ENCODE results near the gene AKAP13.

The AKAP13 gene

GRCh38 chr15:85623315-85624049, 243.1 kb downstream of the AKAP13 start:
- H3K4me3 Mint-ChIP-seq = no peak overlapping the region
- H3K4me1 Mint-ChIP-seq = peaks cover 5% of the 10 kb centered on the region
- no peaks in the 10 kb centered on the region for H3K9me3 Mint-ChIP-seq
- peaks cover 18% of the 10 kb centered on the region for H3K36me3 Mint-ChIP-seq (ENCODE audit: low read depth)
- TF ChIP-seq CTCF (IDR thresholded peaks at IDR 0.05) = no peak
- no peak for DNase-seq
- peak overlapping the region; percentile 43 for H3K27ac Mint-ChIP-seq
- H3K27me3 Mint-ChIP-seq (ENCODE audit: low read depth, poor library complexity) = no peaks in the 10 kb centered on the region

- H3K27me3 Mint-ChIP-seq (ENCODE audit: low read depth, poor library complexity) = no peaks in the 10 kb centered on the region
- H3K4me3 Mint-ChIP-seq = no peak overlapping the region
- peaks cover 12% of the 10 kb centered on the region for H3K4me1 Mint-ChIP-seq
- no peak for TF ChIP-seq CTCF (IDR thresholded peaks at IDR 0.05)
- no peak for DNase-seq
- H3K9me3 Mint-ChIP-seq = no peaks in the 10 kb centered on the region
- no peak overlapping the region for H3K27ac Mint-ChIP-seq
- peaks cover 18% of the 10 kb centered on the region for H3K36me3 Mint-ChIP-seq (ENCODE audit: low read depth)
These were observed 243.9 kb downstream of the AKAP13 start for GRCh38 chr15:85624291-85624801.

DNA sequence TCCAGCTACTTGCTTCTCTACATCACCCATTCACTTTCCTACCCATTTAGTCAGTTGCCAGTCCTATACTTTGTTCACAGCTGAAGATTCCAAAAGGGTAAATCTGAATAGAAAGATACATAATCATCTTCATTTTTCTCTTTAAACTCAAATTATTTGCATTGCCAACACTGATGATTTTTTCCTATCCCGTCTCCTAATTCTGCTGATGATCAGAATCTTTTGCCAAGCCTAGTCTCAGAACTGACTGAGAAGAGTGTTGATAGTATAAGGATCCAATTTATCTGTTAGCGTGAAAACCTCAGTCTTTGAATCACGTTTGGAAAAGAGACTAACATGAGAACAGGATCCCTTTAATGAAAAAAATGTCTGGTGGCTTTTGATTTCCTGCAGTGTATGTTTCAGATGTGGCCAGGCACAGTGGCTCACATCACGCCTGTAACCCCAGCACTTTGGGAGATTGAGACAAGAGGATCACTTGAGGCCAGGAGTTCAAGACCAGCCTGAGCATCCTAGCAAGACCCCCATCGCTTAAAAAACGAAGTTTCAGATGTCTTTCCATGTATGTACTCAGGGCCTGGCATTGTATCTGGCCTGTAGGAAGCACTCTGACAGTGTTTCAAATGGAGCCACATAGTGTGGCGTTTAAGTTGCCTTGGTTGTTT, 244.9 kb downstream of the AKAP13 start:
- no peaks in the 10 kb centered on the region for H3K27me3 Mint-ChIP-seq (ENCODE audit: low read depth, poor library complexity)
- H3K36me3 Mint-ChIP-seq (ENCODE audit: low read depth) = peaks cover 23% of the 10 kb centered on the region
- H3K4me1 Mint-ChIP-seq = peaks cover 19% of the 10 kb centered on the region
- TF ChIP-seq CTCF (IDR thresholded peaks at IDR 0.05) = no peak
- H3K9me3 Mint-ChIP-seq = no peaks in the 10 kb centered on the region
- no peak for DNase-seq
- no peak overlapping the region for H3K4me3 Mint-ChIP-seq
- H3K27ac Mint-ChIP-seq = no peak overlapping the region

DNA sequence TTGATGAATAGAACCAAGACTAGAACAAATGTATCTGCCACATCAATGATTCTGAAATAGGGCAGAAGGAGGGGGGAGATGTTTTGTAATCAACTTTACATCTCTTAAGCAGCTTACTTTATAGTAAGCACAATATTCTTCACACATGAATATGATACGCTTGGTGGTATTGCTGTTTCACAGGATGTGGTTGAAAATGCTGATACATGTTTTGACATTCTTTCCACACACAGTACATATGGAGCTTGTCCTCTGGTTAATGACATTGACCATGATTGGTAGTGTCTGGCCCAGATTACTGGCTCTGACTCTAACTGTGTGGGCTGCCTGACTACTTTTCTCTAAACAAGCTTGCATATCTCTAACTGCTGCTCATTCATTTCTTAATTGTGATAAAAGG, 245.5 kb downstream of the AKAP13 start:
- Mint-ChIP-seq H3K4me1 (peaks cover 19% of the 10 kb centered on the region), H3K27me3 (ENCODE audit: low read depth, poor library complexity) (no peaks in the 10 kb centered on the region), H3K27ac (no peak overlapping the region), H3K9me3 (no peaks in the 10 kb centered on the region), H3K36me3 (ENCODE audit: low read depth) (peaks cover 23% of the 10 kb centered on the region), H3K4me3 (no peak overlapping the region)
- TF ChIP-seq CTCF (IDR thresholded peaks at IDR 0.05) = no peak
- no peak for DNase-seq

GRCh38 chr15:85627213-85627935, 247.0 kb downstream of the AKAP13 start:
- Mint-ChIP-seq H3K9me3 (no peaks in the 10 kb centered on the region), H3K4me3 (no peak overlapping the region), H3K36me3 (ENCODE audit: low read depth) (peaks cover 23% of the 10 kb centered on the region), H3K4me1 (peaks cover 19% of the 10 kb centered on the region), H3K27ac (peak overlapping the region; percentile 8), H3K27me3 (ENCODE audit: low read depth, poor library complexity) (no peaks in the 10 kb centered on the region)
- TF ChIP-seq CTCF (IDR thresholded peaks at IDR 0.05) = no peak
- DNase-seq = no peak

All from nephron progenitor cell (in vitro differentiated cells).